Calu3 (cell line): ENCODE measurements around the gene FGFR1OP2. TPM values are rescaled to one million over a fixed set of nuclear protein-coding genes. Genes with fewer than 3 reads are reported as not detected.

Source experiments
- BruUV-seq: library from RNA; stranded (reverse); fragments of 400-500 nt; replicated peaks from 2 replicates; lab custom pipeline; 2021; lab: Mats Ljungman, UMichigan
- CTCF ChIA-PET: fragments of 300-600 bp; sonication (Branson Sonifier 250); formaldehyde crosslinking; loops from one replicate; lab custom pipeline; 2022; ENCODE audit warnings: antibody characterized with exemption; lab: Charles Lee
- DNase-seq: peaks from one replicate; pipeline ENCODE4 v3.0.0; 2022
- H3K27ac Mint-ChIP-seq: one replicate; pipeline ENCODE4 v1.8.0; 2022; ENCODE audit warnings: mixed read lengths; ENCODE audit not compliant: unreplicated experiment
- H3K27me3 Mint-ChIP-seq: one replicate; pipeline ENCODE4 v1.8.0; 2022; ENCODE audit warnings: mixed read lengths; ENCODE audit not compliant: unreplicated experiment
- H3K36me3 Mint-ChIP-seq: one replicate; pipeline ENCODE4 v1.8.0; 2022; ENCODE audit warnings: mild to moderate bottlenecking, moderate library complexity, mixed read lengths; ENCODE audit not compliant: insufficient read depth, unreplicated experiment
- H3K4me1 Mint-ChIP-seq: one replicate; pipeline ENCODE4 v1.8.0; 2022; ENCODE audit warnings: mild to moderate bottlenecking, low read depth, mixed read lengths; ENCODE audit not compliant: unreplicated experiment
- H3K4me3 Mint-ChIP-seq: one replicate; pipeline ENCODE4 v1.8.0; 2022; ENCODE audit warnings: mild to moderate bottlenecking, low read depth, moderate library complexity, mixed read lengths; ENCODE audit not compliant: unreplicated experiment
- H3K9me3 Mint-ChIP-seq: one replicate; pipeline ENCODE4 v1.8.0; 2022; ENCODE audit warnings: low read depth, mixed read lengths; ENCODE audit not compliant: unreplicated experiment
- intact Hi-C: fragments of 100-400 bp; cut with micrococcal nuclease; formaldehyde crosslinking; loops from one replicate; pipeline ENCODE4 v1.10.0; 2022; ENCODE audit not compliant: unreplicated experiment
- total RNA-seq: library from RNA; stranded (reverse); gene quantifications from 2 replicates; pipeline ENCODE4 v1.2.3, GENCODE V29; 2022
- TF ChIP-seq, protein P1 (sequence below): fragments of 200-600 bp; IDR thresholded peaks from one replicate; pipeline ENCODE4 v1.8.0; 2022; ENCODE audit warnings: antibody characterized with exemption; ENCODE audit not compliant: unreplicated experiment

FGFR1OP2 gene
- total RNA-seq, 1 experiment from 2014 or later, result 37.5 TPM

GRCh38 chr12:27006797-27007467 lies 68.7 kb downstream of the FGFR1OP2 start:
- no peaks in the 10 kb centered on the region for H3K27me3 Mint-ChIP-seq
- no TSS peak for BruUV-seq
- CTCF ChIA-PET, result no interaction called here
- peaks cover 17% of the 10 kb centered on the region for H3K4me1 Mint-ChIP-seq
- DNase-seq, result no peak
- no peaks in the 10 kb centered on the region for H3K9me3 Mint-ChIP-seq
- H3K27ac Mint-ChIP-seq, result no peak overlapping the region
- no peak overlapping the region for H3K4me3 Mint-ChIP-seq
- intact Hi-C loops, result no loop called here
- H3K36me3 Mint-ChIP-seq, result peaks cover 2% of the 10 kb centered on the region
- TF ChIP-seq, protein P1, sequence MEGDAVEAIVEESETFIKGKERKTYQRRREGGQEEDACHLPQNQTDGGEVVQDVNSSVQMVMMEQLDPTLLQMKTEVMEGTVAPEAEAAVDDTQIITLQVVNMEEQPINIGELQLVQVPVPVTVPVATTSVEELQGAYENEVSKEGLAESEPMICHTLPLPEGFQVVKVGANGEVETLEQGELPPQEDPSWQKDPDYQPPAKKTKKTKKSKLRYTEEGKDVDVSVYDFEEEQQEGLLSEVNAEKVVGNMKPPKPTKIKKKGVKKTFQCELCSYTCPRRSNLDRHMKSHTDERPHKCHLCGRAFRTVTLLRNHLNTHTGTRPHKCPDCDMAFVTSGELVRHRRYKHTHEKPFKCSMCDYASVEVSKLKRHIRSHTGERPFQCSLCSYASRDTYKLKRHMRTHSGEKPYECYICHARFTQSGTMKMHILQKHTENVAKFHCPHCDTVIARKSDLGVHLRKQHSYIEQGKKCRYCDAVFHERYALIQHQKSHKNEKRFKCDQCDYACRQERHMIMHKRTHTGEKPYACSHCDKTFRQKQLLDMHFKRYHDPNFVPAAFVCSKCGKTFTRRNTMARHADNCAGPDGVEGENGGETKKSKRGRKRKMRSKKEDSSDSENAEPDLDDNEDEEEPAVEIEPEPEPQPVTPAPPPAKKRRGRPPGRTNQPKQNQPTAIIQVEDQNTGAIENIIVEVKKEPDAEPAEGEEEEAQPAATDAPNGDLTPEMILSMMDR, result no peak

GRCh38 chr12:27008081-27008480 lies 69.8 kb downstream of the FGFR1OP2 start:
- H3K36me3 Mint-ChIP-seq, result no peaks in the 10 kb centered on the region
- TF ChIP-seq, protein P1, result no peak
- no peaks in the 10 kb centered on the region for H3K9me3 Mint-ChIP-seq
- H3K27me3 Mint-ChIP-seq, result no peaks in the 10 kb centered on the region
- no peak overlapping the region for H3K27ac Mint-ChIP-seq
- peaks cover 17% of the 10 kb centered on the region for H3K4me1 Mint-ChIP-seq
- no peak for DNase-seq
- CTCF ChIA-PET, result no interaction called here
- no peak overlapping the region for H3K4me3 Mint-ChIP-seq
- BruUV-seq, result no TSS peak
- intact Hi-C loops, result no loop called here

- CTCF ChIA-PET, result no interaction called here
- no TSS peak for BruUV-seq
- H3K27ac Mint-ChIP-seq, result no peak overlapping the region
- peaks cover 21% of the 10 kb centered on the region for H3K4me1 Mint-ChIP-seq
- H3K9me3 Mint-ChIP-seq, result no peaks in the 10 kb centered on the region
- peaks cover 12% of the 10 kb centered on the region for H3K36me3 Mint-ChIP-seq
- intact Hi-C loops, result loop anchor here (5.0 kb wide), 2 partner anchors 73 to 158 kb away; partner anchors contain the start of genes FGFR1OP2 and INTS13
- TF ChIP-seq, protein P1, result no peak
- no peak for DNase-seq
- H3K4me3 Mint-ChIP-seq, result no peak overlapping the region
- no peaks in the 10 kb centered on the region for H3K27me3 Mint-ChIP-seq
Observed at GRCh38 chr12:27009881-27010301, 71.6 kb downstream of the FGFR1OP2 start.

- intact Hi-C loops, result loop anchor here (5.0 kb wide), 2 partner anchors 75 to 160 kb away; partner anchors contain the start of genes FGFR1OP2 and INTS13
Observed at GRCh38 chr12:27012239-27012981, 74.1 kb downstream of the FGFR1OP2 start.

More at GRCh38 chr12:27012239-27012981, 74.1 kb downstream of the FGFR1OP2 start:
- Mint-ChIP-seq H3K4me1 (peaks cover 29% of the 10 kb centered on the region), H3K36me3 (peaks cover 12% of the 10 kb centered on the region), H3K4me3 (peak overlapping the region; percentile 86), H3K27me3 (no peaks in the 10 kb centered on the region), H3K27ac (no peak overlapping the region), H3K9me3 (no peaks in the 10 kb centered on the region)
- DNase-seq, result no peak
- TF ChIP-seq, protein P1, result no peak
- no TSS peak for BruUV-seq
- CTCF ChIA-PET, result interaction anchor here (0.7 kb wide), 1 partner anchor 131 kb away, joined by 4 read pairs; no protein-coding TSS in a partner anchor
